H9 (cell line): ENCODE results near the gene SLC13A5. TPM values are rescaled to one million over a fixed set of nuclear protein-coding genes. Genes with fewer than 3 reads are reported as not detected.

Experiments
- DNase-seq: peaks from one replicate; pipeline ENCODE4 v3.0.0-alpha.2; 2017
- H2AFZ ChIP-seq: one replicate; pipeline ENCODE4 v1.6.1; 2013; ENCODE audit warnings: mild to moderate bottlenecking, low read length, control low read depth, moderate library complexity
- H2AK5ac ChIP-seq: 2 replicates; pipeline ENCODE4 v1.6.1; 2013; ENCODE audit warnings: low read length, control low read depth, mixed read lengths; ENCODE audit not compliant: insufficient read length
- H2BK120ac ChIP-seq: one replicate; pipeline ENCODE4 v1.6.1; 2013; ENCODE audit warnings: low read depth, mild to moderate bottlenecking, low read length, control low read depth, inconsistent platforms; ENCODE audit not compliant: poor library complexity, severe bottlenecking
- H2BK12ac ChIP-seq: 2 replicates; pipeline ENCODE4 v1.6.1; 2013; ENCODE audit warnings: low read length, control low read depth, mixed read lengths, low read depth; ENCODE audit not compliant: insufficient read length
- H2BK15ac ChIP-seq: 2 replicates; pipeline ENCODE4 v1.6.1; 2013; ENCODE audit warnings: low read depth, low read length, control low read depth
- H2BK20ac ChIP-seq: one replicate; pipeline ENCODE4 v1.6.1; 2013; ENCODE audit warnings: low read depth, mild to moderate bottlenecking, low read length, control low read depth, inconsistent platforms; ENCODE audit not compliant: poor library complexity, severe bottlenecking
- H2BK5ac ChIP-seq: 2 replicates; pipeline ENCODE4 v1.6.1; 2013; ENCODE audit warnings: low read length, control low read depth, mixed read lengths; ENCODE audit not compliant: insufficient read length
- H3K14ac ChIP-seq: 2 replicates; pipeline ENCODE4 v1.6.1; 2013; ENCODE audit warnings: low read length, control low read depth; ENCODE audit not compliant: insufficient read depth
- H3K18ac ChIP-seq: 2 replicates; pipeline ENCODE4 v1.6.1; 2013; ENCODE audit warnings: low read depth, mild to moderate bottlenecking, mixed read lengths, low read length, control low read depth; ENCODE audit not compliant: insufficient read length
- H3K23ac ChIP-seq: 2 replicates; pipeline ENCODE4 v1.6.1; 2013; ENCODE audit warnings: low read length, control low read depth, mixed read lengths, low read depth; ENCODE audit not compliant: insufficient read length
- H3K23me2 ChIP-seq: 2 replicates; pipeline ENCODE4 v1.6.1; 2013; ENCODE audit warnings: low read depth, mild to moderate bottlenecking, mixed read lengths, low read length, control low read depth; ENCODE audit not compliant: insufficient read length, poor library complexity, severe bottlenecking
- H3K27ac ChIP-seq: 2 replicates; pipeline ENCODE4 v1.5.1; 2013; ENCODE audit warnings: low read length, control low read depth, mixed read lengths, low read depth; ENCODE audit not compliant: insufficient read length
- H3K27me3 ChIP-seq: 2 replicates; pipeline ENCODE4 v1.6.1; 2013; ENCODE audit warnings: low read length, control low read depth, inconsistent platforms; ENCODE audit not compliant: insufficient read depth
- H3K4ac ChIP-seq: 2 replicates; pipeline ENCODE4 v1.6.1; 2013; ENCODE audit warnings: low read depth, mild to moderate bottlenecking, control low read depth, inconsistent platforms, low read length, moderate library complexity
- H3K4me1 ChIP-seq: 2 replicates; pipeline ENCODE4 v1.6.1; 2013; ENCODE audit warnings: low read length, control low read depth, inconsistent platforms; ENCODE audit not compliant: insufficient read depth
- H3K4me2 ChIP-seq: 2 replicates; pipeline ENCODE4 v1.6.1; 2013; ENCODE audit warnings: low read length, control low read depth, mixed read lengths; ENCODE audit not compliant: insufficient read length, insufficient read depth
- H3K56ac ChIP-seq: 2 replicates; pipeline ENCODE4 v1.6.1; 2013; ENCODE audit warnings: low read depth, mild to moderate bottlenecking, mixed read lengths, low read length, control low read depth; ENCODE audit not compliant: insufficient read length
- H3K79me1 ChIP-seq: 2 replicates; pipeline ENCODE4 v1.6.1; 2013; ENCODE audit warnings: low read depth, mild to moderate bottlenecking, moderate library complexity, low read length, control low read depth, inconsistent platforms; ENCODE audit not compliant: insufficient read depth, poor library complexity, severe bottlenecking
- H3K79me2 ChIP-seq: 2 replicates; pipeline ENCODE4 v1.6.1; 2013; ENCODE audit warnings: low read length, control low read depth, inconsistent platforms; ENCODE audit not compliant: insufficient read depth
- H3K9ac ChIP-seq: 2 replicates; pipeline ENCODE4 v1.6.1; 2013; ENCODE audit warnings: low read length, control low read depth, mixed read lengths; ENCODE audit not compliant: insufficient read length; ENCODE audit errors: extremely low read depth
- H3K9me3 ChIP-seq: one replicate; pipeline ENCODE4 v1.6.1; 2013; ENCODE audit warnings: low read depth, low read length, inconsistent platforms; ENCODE audit not compliant: control insufficient read depth
- H3T11ph ChIP-seq: one replicate; pipeline ENCODE4 v1.6.1; 2013; ENCODE audit warnings: mild to moderate bottlenecking, low read length, control low read depth, inconsistent platforms
- H4K20me1 ChIP-seq: one replicate; pipeline ENCODE4 v1.6.1; 2013; ENCODE audit not compliant: control insufficient read depth, insufficient read length, insufficient read depth
- H4K5ac ChIP-seq: 2 replicates; pipeline ENCODE4 v1.6.1; 2013; ENCODE audit warnings: low read depth, mild to moderate bottlenecking, mixed read lengths, low read length, control low read depth; ENCODE audit not compliant: insufficient read length
- H4K8ac ChIP-seq: replicated peaks from 2 replicates; pipeline ENCODE4 v1.6.1; 2013; ENCODE audit warnings: low read length, control low read depth, mixed read lengths, low read depth; ENCODE audit not compliant: insufficient read length
- H4K91ac ChIP-seq: 2 replicates; pipeline ENCODE4 v1.6.1; 2013; ENCODE audit warnings: low read depth, mild to moderate bottlenecking, moderate library complexity, mixed read lengths, low read length, control low read depth; ENCODE audit not compliant: insufficient read length
- H3K27ac Mint-ChIP-seq, 3 experiments: 2 replicates in 2 of 3; 3 replicates in 1 of 3; pipeline ENCODE4 v1.8.0; 2020 to 2021; ENCODE audit warnings: mixed read lengths in 3 of 3, mild to moderate bottlenecking in 1 of 3, moderate library complexity in 1 of 3
- H3K27me3 Mint-ChIP-seq: 2 replicates; pipeline ENCODE4 v1.8.0; 2021; ENCODE audit warnings: low read depth, mild to moderate bottlenecking, moderate library complexity, mixed read lengths
- H3K36me3 Mint-ChIP-seq, 3 experiments: 2 replicates in 2 of 3; 3 replicates in 1 of 3; pipeline ENCODE4 v1.8.0; 2020 to 2021; ENCODE audit warnings: low read depth in 3 of 3, mixed read lengths in 3 of 3; ENCODE audit not compliant: insufficient read depth in 1 of 3
- H3K4me1 Mint-ChIP-seq, 2 experiments: 2 replicates each; pipeline ENCODE4 v1.8.0; 2020; ENCODE audit warnings: mixed read lengths in 2 of 2
- H3K4me3 Mint-ChIP-seq, 2 experiments: 2 replicates in 1 of 2; 3 replicates in 1 of 2; pipeline ENCODE4 v1.8.0; 2020 to 2021; ENCODE audit warnings: mild to moderate bottlenecking in 2 of 2, mixed read lengths in 2 of 2, moderate library complexity in 1 of 2
- H3K9me3 Mint-ChIP-seq, 2 experiments: 2 replicates in 1 of 2; 3 replicates in 1 of 2; pipeline ENCODE4 v1.8.0; 2020; ENCODE audit warnings: mild to moderate bottlenecking in 2 of 2, mixed read lengths in 2 of 2, moderate library complexity in 1 of 2
- CTCF ChIP-seq: fragments of 200-600 bp; sonication (generic); conservative IDR thresholded peaks from 3 replicates; pipeline ENCODE4 v1.8.0; 2021; ENCODE audit warnings: antibody characterized with exemption, mild to moderate bottlenecking
- WGBS: extraction: QIAGEN DNeasy Blood & Tissue Kit; methylation state at CpG from one replicate; pipeline ENCODE4 v1.1.7; 2013; ENCODE audit warnings: missing lambda C conversion rate, low lambda C conversion rate, mixed read lengths; ENCODE audit not compliant: insufficient read length; ENCODE audit errors: extremely low coverage; 5-methylcytosine and 5-hydroxymethylcytosine counted together
- total RNA-seq: library from RNA; stranded (reverse); gene quantifications from 2 replicates; pipeline ENCODE4 v1.2.1, GENCODE V29; 2021

SLC13A5 gene
- total RNA-seq, 1 experiment from 2014 or later = 1.6 TPM

- no CpG with 5 or more reads among the region's 6 CpGs for WGBS
- H2AFZ ChIP-seq = no peak overlapping the region
- H3K18ac ChIP-seq = no peak overlapping the region
These were observed 36.4 kb upstream of the SLC13A5 start for GRCh38 chr17:6749519-6749918.

More at GRCh38 chr17:6749519-6749918, 36.4 kb upstream of the SLC13A5 start:
- no peak overlapping the region for H2AK5ac ChIP-seq
- H3K27me3 ChIP-seq = no peaks in the 10 kb centered on the region
- no peaks in the 10 kb centered on the region for H3K36me3 Mint-ChIP-seq
- no peak overlapping the region for H3K27ac ChIP-seq
- no peak overlapping the region for H2BK12ac ChIP-seq
- H3K4me1 ChIP-seq = peaks cover 9% of the 10 kb centered on the region; the same call in 1 of the 2 replicates
- no peak overlapping the region for H3K9ac ChIP-seq
- H3K27ac Mint-ChIP-seq = no peak overlapping the region
- H2BK5ac ChIP-seq = no peak overlapping the region
- no peak overlapping the region for H3K4me2 ChIP-seq
- H4K91ac ChIP-seq = no peak overlapping the region
- no peaks in the 10 kb centered on the region for H3K23me2 ChIP-seq
- no peak overlapping the region for H3T11ph ChIP-seq
- H2BK120ac ChIP-seq = no peak overlapping the region
- H3K79me1 ChIP-seq = no peaks in the 10 kb centered on the region
- no peak overlapping the region for H2BK15ac ChIP-seq
- peak; percentile 29; the same call in 2 of the 3 replicates for TF ChIP-seq CTCF
- no peaks in the 10 kb centered on the region for H3K79me2 ChIP-seq
- no peaks in the 10 kb centered on the region for H4K20me1 ChIP-seq
- no peak overlapping the region for H2BK20ac ChIP-seq
- DNase-seq = no peak
- H4K8ac ChIP-seq = no peak overlapping the region
- H3K9me3 ChIP-seq = no peaks in the 10 kb centered on the region
- peaks cover 4 to 8% of the 10 kb centered on the region in 2 experiments; a peak in 3 of 5 replicates for H3K9me3 Mint-ChIP-seq
- peaks cover 6% of the 10 kb centered on the region; the same call in 1 of the 2 replicates for H3K27me3 Mint-ChIP-seq
- no peak overlapping the region for H3K56ac ChIP-seq
- no peak overlapping the region for H4K5ac ChIP-seq
- H3K4me1 Mint-ChIP-seq = peaks cover 17% of the 10 kb centered on the region in 2 experiments
- H3K4me3 Mint-ChIP-seq = no peak overlapping the region
- no peak overlapping the region for H3K14ac ChIP-seq
- no peak overlapping the region for H3K23ac ChIP-seq
- H3K4ac ChIP-seq = no peak overlapping the region
